ENCODE data around the gene DDC. TPM values are rescaled to one million over a fixed set of nuclear protein-coding genes. Genes with fewer than 3 reads are reported as not detected.

The DDC gene
- total RNA-seq, 3 donors from 2014 or later (not counting 1 experiment from before 2014, with no cell fraction given): not detected

GRCh38 chr7:50556247-50556991, 8.8 kb downstream of the DDC start:
- Mint-ChIP-seq H3K4me3 (no peak overlapping the region), H3K36me3 (no peaks in the 10 kb centered on the region), H3K27me3 (ENCODE audit: low read depth in 2 of 2) (peaks cover 24 to 45% of the 10 kb centered on the region in 2 donors), H3K27ac (no peak overlapping the region), H3K4me1 (no peaks in the 10 kb centered on the region), H3K9me3 (no peaks in the 10 kb centered on the region)
- intact Hi-C loops (cut with micrococcal nuclease): no loop called here
- DNase-seq (no peak), ATAC-seq (no peak)
- H3K27me3 ChIP-seq (ENCODE audit: control insufficient read depth, insufficient read depth, low read length): no peaks in the 10 kb centered on the region
- no peaks in the 10 kb centered on the region for H3K36me3 ChIP-seq (ENCODE audit: control insufficient read depth, insufficient read depth, low read length)
- H3K9me3 ChIP-seq (ENCODE audit: control insufficient read depth, insufficient read depth, low read length): no peaks in the 10 kb centered on the region
- WGBS (ENCODE audit: insufficient coverage): 88% methylated on average over 7 of the region's 8 CpGs
- no peak for TF ChIP-seq CTCF (IDR thresholded peaks at IDR 0.05)
- no peak overlapping the region for H3K4me3 ChIP-seq (ENCODE audit: low read length)
- no peak overlapping the region for H3K27ac ChIP-seq (ENCODE audit: low read length)
- H3K4me1 ChIP-seq (ENCODE audit: control insufficient read depth, insufficient read depth, low read length): no peaks in the 10 kb centered on the region

DNA sequence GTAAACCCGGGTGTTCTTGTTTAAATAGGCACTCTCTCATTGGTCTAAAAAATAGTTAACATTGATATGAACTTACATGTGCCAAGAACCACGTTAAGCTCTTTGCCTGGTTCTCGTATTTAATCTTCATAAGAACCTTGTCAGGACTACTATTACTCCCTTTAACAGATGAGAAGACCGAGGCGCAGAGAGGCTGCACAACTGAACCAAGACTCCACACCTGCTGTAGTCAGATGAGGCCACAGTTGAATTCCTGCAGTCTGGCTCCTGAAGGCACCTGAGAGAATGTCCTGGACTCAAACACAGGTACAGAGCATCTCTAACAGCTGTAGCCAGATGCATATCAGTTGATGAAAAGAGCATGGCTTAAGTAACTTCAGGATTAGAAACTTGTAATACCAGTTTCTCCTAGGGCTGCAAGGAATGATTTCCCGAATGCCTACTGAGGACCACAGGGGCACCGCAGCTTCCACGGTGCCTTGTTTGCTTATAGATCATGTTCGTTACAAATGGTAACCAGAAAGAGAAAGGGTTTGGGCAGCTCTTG, 9.5 kb downstream of the DDC start:
- no peaks in the 10 kb centered on the region for H3K27me3 ChIP-seq (ENCODE audit: control insufficient read depth, insufficient read depth, low read length)
- no peak for ATAC-seq
- H3K4me3 ChIP-seq (ENCODE audit: low read length): no peak overlapping the region
- H3K36me3 Mint-ChIP-seq: no peaks in the 10 kb centered on the region
- no peak overlapping the region for H3K27ac Mint-ChIP-seq
- intact Hi-C loops (cut with micrococcal nuclease): no loop called here
- H3K4me3 Mint-ChIP-seq: no peak overlapping the region
- H3K27me3 Mint-ChIP-seq (ENCODE audit: low read depth in 2 of 2): peaks cover 24 to 45% of the 10 kb centered on the region in 2 donors
- H3K9me3 ChIP-seq (ENCODE audit: control insufficient read depth, insufficient read depth, low read length): no peaks in the 10 kb centered on the region
- H3K27ac ChIP-seq (ENCODE audit: low read length): no peak overlapping the region
- no peak for DNase-seq
- H3K4me1 Mint-ChIP-seq: no peaks in the 10 kb centered on the region
- TF ChIP-seq CTCF (IDR thresholded peaks at IDR 0.05): no peak
- no peaks in the 10 kb centered on the region for H3K4me1 ChIP-seq (ENCODE audit: control insufficient read depth, insufficient read depth, low read length)
- 90% methylated on average over 9 of the region's 9 CpGs for WGBS (ENCODE audit: insufficient coverage)
- H3K36me3 ChIP-seq (ENCODE audit: control insufficient read depth, insufficient read depth, low read length): no peaks in the 10 kb centered on the region
- H3K9me3 Mint-ChIP-seq: no peaks in the 10 kb centered on the region

- Mint-ChIP-seq H3K4me1 (no peaks in the 10 kb centered on the region), H3K27me3 (ENCODE audit: low read depth in 2 of 2) (peaks cover 24 to 45% of the 10 kb centered on the region in 2 donors), H3K27ac (no peak overlapping the region), H3K4me3 (no peak overlapping the region), H3K36me3 (no peaks in the 10 kb centered on the region), H3K9me3 (no peaks in the 10 kb centered on the region)
- Histone ChIP-seq H3K4me3 (ENCODE audit: low read length) (no peak overlapping the region), H3K9me3 (ENCODE audit: control insufficient read depth, insufficient read depth, low read length) (no peaks in the 10 kb centered on the region), H3K36me3 (ENCODE audit: control insufficient read depth, insufficient read depth, low read length) (no peaks in the 10 kb centered on the region), H3K27ac (ENCODE audit: low read length) (no peak overlapping the region), H3K4me1 (ENCODE audit: control insufficient read depth, insufficient read depth, low read length) (no peaks in the 10 kb centered on the region), H3K27me3 (ENCODE audit: control insufficient read depth, insufficient read depth, low read length) (no peaks in the 10 kb centered on the region)
- DNase-seq (no peak), ATAC-seq (no peak)
- TF ChIP-seq CTCF (IDR thresholded peaks at IDR 0.05): no peak
- WGBS (ENCODE audit: insufficient coverage): 88% methylated on average over 13 of the region's 14 CpGs
- intact Hi-C loops (cut with micrococcal nuclease): no loop called here
These were observed 10.5 kb downstream of the DDC start for GRCh38 chr7:50554431-50555322.
